Measurements from ENCODE around the gene NR1D1. TPM values are rescaled to one million over a fixed set of nuclear protein-coding genes. Genes with fewer than 3 reads are reported as not detected.

Gene NR1D1
- total and polyA plus RNA-seq, 2 of the 13 experiments (the other 11 are each of a cell fraction or from before 2014, with no cell fraction given) = 2.1 to 2.7 TPM

- peak; percentile 86 for TF ChIP-seq SNAPC4 (CRISPR knock-in tag; IDR thresholded peaks at IDR 0.05)
- peak; percentile 97 for TF ChIP-seq DBP (CRISPR knock-in tag; IDR thresholded peaks at IDR 0.05; ENCODE audit: not compliant biosample characterization)
- no peak for TF ChIP-seq TAF1 (CRISPR knock-in tag; IDR thresholded peaks at IDR 0.05)
- no peak for TF ChIP-seq ZNF672 (CRISPR knock-in tag; IDR thresholded peaks at IDR 0.05)
- TF ChIP-seq ZNF670 (CRISPR knock-in tag; IDR thresholded peaks at IDR 0.05; ENCODE audit: borderline replicate concordance) = peak; percentile 79; the same call in 1 of the 2 replicates
- no peak for TF ChIP-seq RBM39 (IDR thresholded peaks at IDR 0.05; ENCODE audit: low read depth, low read length, poor library complexity, severe bottlenecking)
- peak; percentile 98 for TF ChIP-seq ZNF782 (CRISPR knock-in tag; IDR thresholded peaks at IDR 0.05; ENCODE audit: borderline replicate concordance)
- no peak for TF ChIP-seq ZNF816 (CRISPR knock-in tag; IDR thresholded peaks at IDR 0.05; ENCODE audit: borderline replicate concordance)
- TF ChIP-seq ARID5B (CRISPR knock-in tag; IDR thresholded peaks at IDR 0.05) = peak; percentile 86
- no peak for TF ChIP-seq SMARCE1 (IDR thresholded peaks at IDR 0.05; ENCODE audit: borderline replicate concordance)
- peak; percentile 99 for TF ChIP-seq SP140L (CRISPR knock-in tag; IDR thresholded peaks at IDR 0.05; ENCODE audit: borderline replicate concordance)
- TF ChIP-seq FOXK2 (IDR thresholded peaks at IDR 0.05) = peak; percentile 75
- TF ChIP-seq SUZ12 (IDR thresholded peaks at IDR 0.05; ENCODE audit: low read depth, low read length) = peak; percentile 77
- no peak for TF ChIP-seq MATR3 (CRISPR knock-in tag; IDR thresholded peaks at IDR 0.05)
- peak; percentile 98 for TF ChIP-seq ZBTB43 (CRISPR knock-in tag; conservative IDR thresholded peaks at IDR 0.05)
- peak; percentile 94 for TF ChIP-seq YEATS4 (CRISPR knock-in tag; IDR thresholded peaks at IDR 0.05; ENCODE audit: borderline replicate concordance)
- peak; percentile 98; the same call in 1 of the 2 replicates for TF ChIP-seq CREBL2 (CRISPR knock-in tag; IDR thresholded peaks at IDR 0.05; ENCODE audit: borderline replicate concordance)
- 0 out of 2 replicates have a peak, but pooled peaks have one; percentile 44 for TF ChIP-seq TOE1 (CRISPR knock-in tag; IDR thresholded peaks at IDR 0.05)
Measured at GRCh38 chr17:40100669-40101366, 429 bp upstream of the NR1D1 start (continued).
